ENCODE data around the gene NR2F1.

- TF ChIP-seq YY1 (IDR thresholded peaks at IDR 0.05; ENCODE audit: insufficient read depth, insufficient read length) (no peak), SUZ12 (IDR thresholded peaks at IDR 0.05; ENCODE audit: extremely low read depth, insufficient read depth, insufficient read length) (no peak)
Measured at GRCh38 chr5:93596676-93597490, 13.9 kb downstream of the NR2F1 start.
